Tibial artery (tissue), 4 donors: ENCODE measurements around the gene RASL12.
"Not testable (repeated sequence)": the region's sequence is repeated elsewhere in the genome, so short reads cannot be mapped to it uniquely, and the experiment has no call there.

Experiments used
- DNase-seq, 2 donors: peaks; one replicate each; pipeline ENCODE4 v3.0.0-alpha.2; 2019
- H3K27ac ChIP-seq, 2 donors: fragments of 200-600 bp; sonication (generic) in 1 of 2; 1 replicate in 1 of 2; 2 replicates in 1 of 2; pipeline ENCODE4 v1.5.1; 2018 to 2019; ENCODE audit warnings: mild to moderate bottlenecking in 1 of 2
- H3K27me3 ChIP-seq, 2 donors: fragments of 200-600 bp; sonication (generic) in 1 of 2; one replicate each; pipeline versions ENCODE4 v1.5.1 to v1.6.0; 2016 to 2019
- H3K36me3 ChIP-seq, 3 donors: fragments of 200-600 bp; sonication (generic) in 2 of 3; one replicate each; pipeline ENCODE4 v1.5.1; 2016 to 2019; ENCODE audit warnings: mild to moderate bottlenecking in 2 of 3
- H3K4me1 ChIP-seq, 4 donors: fragments of 200-600 bp; sonication (generic) in 2 of 4; 1 replicate in 3 of 4; 2 replicates in 1 of 4; pipeline ENCODE4 v1.5.1; 2016 to 2019
- H3K4me3 ChIP-seq, 2 donors: fragments of 200-600 bp; sonication (generic) in 1 of 2; 1 replicate in 1 of 2; 2 replicates in 1 of 2; pipeline ENCODE4 v1.5.1; 2018 to 2019; ENCODE audit warnings: mild to moderate bottlenecking in 2 of 2
- H3K9me3 ChIP-seq, 3 donors: fragments of 200-600 bp; sonication (generic) in 1 of 3; one replicate each; pipeline ENCODE4 v1.5.1; 2016 to 2019
- intact Hi-C: fragments of 100-400 bp; cut with DNase I; formaldehyde crosslinking; loops from one replicate; pipeline ENCODE4 v1.15.0; 2023; ENCODE audit warnings: low total_unique reads
- TF ChIP-seq, protein P1 (sequence below), 2 experiments: fragments of 200-600 bp in 1 of 2; fragments of 450-650 bp in 1 of 2; IDR thresholded peaks; one replicate each; pipeline ENCODE4 v1.5.1; 2017 to 2019; ENCODE audit warnings: antibody characterized with exemption in 2 of 2, mild to moderate bottlenecking in 1 of 2, moderate library complexity in 1 of 2

RASL12 gene

DNA sequence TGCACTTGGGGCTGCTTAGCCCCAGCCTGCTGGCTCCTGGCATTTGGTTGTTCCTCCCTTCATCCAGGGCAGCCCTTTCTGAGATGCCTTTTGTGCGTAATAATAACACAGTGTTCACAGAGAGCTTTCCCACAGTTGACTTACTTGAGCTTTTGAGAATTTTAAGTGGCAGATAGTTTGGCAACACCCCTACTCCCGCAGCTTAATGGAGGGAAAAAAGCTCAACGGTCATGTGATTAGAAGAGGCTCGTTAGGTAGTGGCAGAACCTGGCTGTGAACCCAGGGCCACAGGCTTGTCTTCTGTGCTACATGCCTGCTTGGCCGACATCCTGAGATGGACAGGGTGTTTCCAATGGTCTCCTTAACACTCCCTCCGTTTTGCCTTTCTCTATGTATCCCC is 13.5 kb upstream of the RASL12 start:
- H3K4me1 ChIP-seq, result peaks cover 4 to 96% (median 71%) of the 10 kb centered on the region in 4 donors
- TF ChIP-seq, protein P1, sequence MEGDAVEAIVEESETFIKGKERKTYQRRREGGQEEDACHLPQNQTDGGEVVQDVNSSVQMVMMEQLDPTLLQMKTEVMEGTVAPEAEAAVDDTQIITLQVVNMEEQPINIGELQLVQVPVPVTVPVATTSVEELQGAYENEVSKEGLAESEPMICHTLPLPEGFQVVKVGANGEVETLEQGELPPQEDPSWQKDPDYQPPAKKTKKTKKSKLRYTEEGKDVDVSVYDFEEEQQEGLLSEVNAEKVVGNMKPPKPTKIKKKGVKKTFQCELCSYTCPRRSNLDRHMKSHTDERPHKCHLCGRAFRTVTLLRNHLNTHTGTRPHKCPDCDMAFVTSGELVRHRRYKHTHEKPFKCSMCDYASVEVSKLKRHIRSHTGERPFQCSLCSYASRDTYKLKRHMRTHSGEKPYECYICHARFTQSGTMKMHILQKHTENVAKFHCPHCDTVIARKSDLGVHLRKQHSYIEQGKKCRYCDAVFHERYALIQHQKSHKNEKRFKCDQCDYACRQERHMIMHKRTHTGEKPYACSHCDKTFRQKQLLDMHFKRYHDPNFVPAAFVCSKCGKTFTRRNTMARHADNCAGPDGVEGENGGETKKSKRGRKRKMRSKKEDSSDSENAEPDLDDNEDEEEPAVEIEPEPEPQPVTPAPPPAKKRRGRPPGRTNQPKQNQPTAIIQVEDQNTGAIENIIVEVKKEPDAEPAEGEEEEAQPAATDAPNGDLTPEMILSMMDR (IDR thresholded peaks at IDR 0.05), result no peak
- H3K27ac ChIP-seq, result peak overlapping the region; percentile 95 to 96
- intact Hi-C loops, result no loop called here
- H3K27me3 ChIP-seq, result no peaks in the 10 kb centered on the region
- peak in 1 of 2 donors; percentile 65 for DNase-seq
- no peaks in the 10 kb centered on the region for H3K36me3 ChIP-seq
- H3K4me3 ChIP-seq, result no peak overlapping the region
- H3K9me3 ChIP-seq, result no peaks in the 10 kb centered on the region

DNA sequence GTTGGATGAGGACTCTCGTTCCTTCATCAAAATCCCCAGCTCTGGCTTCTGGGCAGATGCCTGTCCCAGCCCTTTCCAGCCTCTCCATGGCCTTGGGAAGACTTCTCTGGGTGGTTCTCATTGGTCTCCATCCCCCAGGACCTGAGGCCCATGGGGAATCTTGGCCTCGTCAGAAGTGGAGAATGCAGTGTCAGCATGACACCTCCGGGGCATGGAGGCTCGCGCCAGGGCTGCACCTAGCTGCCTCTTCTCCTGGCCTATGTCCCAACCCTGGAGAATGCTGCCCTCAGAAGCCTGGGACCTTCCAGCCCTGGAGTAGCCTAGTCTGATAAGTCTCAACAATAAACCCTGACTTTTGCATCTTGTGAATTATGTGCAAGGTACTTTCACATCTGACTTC is 11.8 kb upstream of the RASL12 start:
- DNase-seq, result no peak

DNA sequence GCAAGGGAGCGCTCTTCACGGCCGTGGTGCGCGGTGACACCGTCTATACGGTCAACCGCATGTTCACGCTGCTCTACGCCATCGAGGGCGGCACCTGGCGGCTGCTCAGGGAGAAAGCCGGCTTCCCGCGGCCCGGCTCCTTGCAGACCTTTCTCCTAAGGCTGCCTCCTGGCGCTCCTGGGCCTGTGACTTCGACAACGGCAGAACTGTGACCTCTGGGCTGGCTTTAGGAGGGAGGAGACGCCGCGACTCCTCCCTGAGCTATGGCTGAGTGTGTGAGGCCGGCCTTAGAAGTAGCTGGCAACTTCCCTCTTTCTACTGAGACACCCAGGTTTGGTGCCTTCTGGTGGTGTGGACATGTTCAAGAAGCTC is 10.2 kb upstream of the RASL12 start:
- H3K9me3 ChIP-seq, result no peaks in the 10 kb centered on the region
- intact Hi-C loops, result loop anchor here (2.0 kb wide), 1 partner anchor 25 kb away; no protein-coding TSS in a partner anchor
- H3K4me1 ChIP-seq, result peaks cover 4 to 78% (median 43%) of the 10 kb centered on the region in 4 donors
- TF ChIP-seq, protein P1 (IDR thresholded peaks at IDR 0.05), result peak; percentile 57 to 59
- H3K27ac ChIP-seq, result peak overlapping the region; percentile 75 to 95
- H3K27me3 ChIP-seq, result no peaks in the 10 kb centered on the region
- DNase-seq, result peak; percentile 57 to 88
- H3K36me3 ChIP-seq, result no peaks in the 10 kb centered on the region
- H3K4me3 ChIP-seq, result peak overlapping the region in 1 of 2 donors; percentile 0

More for the DNA sequence above, 11.8 kb upstream of the RASL12 start:
- Histone ChIP-seq H3K36me3 (no peaks in the 10 kb centered on the region), H3K4me1 (peaks cover 4 to 92% (median 57%) of the 10 kb centered on the region in 4 donors), H3K4me3 (no peak overlapping the region), H3K27me3 (no peaks in the 10 kb centered on the region), H3K9me3 (no peaks in the 10 kb centered on the region), H3K27ac (peak overlapping the region; percentile 95 to 96)
- intact Hi-C loops, result loop anchor here (2.0 kb wide), 1 partner anchor 27 kb away; no protein-coding TSS in a partner anchor
- TF ChIP-seq, protein P1 (IDR thresholded peaks at IDR 0.05), result no peak

DNA sequence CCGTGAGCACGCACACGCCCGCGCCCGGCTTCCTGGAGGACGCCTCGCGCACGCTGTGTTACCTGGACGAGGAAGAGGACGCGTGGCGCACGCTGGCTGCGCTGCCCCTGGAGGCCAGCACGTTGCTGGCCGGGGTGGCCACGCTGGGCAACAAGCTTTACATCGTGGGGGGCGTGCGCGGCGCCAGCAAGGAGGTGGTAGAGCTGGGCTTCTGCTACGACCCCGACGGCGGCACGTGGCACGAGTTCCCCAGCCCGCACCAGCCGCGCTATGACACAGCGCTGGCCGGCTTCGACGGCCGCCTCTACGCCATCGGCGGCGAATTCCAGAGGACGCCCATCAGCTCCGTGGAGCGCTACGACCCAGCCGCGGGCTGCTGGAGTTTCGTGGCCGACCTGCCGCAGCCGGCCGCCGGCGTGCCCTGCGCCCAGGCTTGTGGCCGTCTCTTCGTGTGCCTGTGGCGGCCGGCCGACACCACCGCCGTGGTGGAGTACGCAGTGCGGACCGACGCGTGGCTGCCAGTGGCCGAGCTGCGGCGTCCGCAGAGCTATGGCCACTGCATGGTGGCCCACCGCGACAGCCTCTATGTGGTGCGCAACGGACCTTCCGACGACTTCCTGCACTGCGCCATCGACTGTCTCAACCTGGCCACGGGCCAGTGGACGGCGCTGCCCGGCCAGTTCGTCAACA is 9.6 kb upstream of the RASL12 start:
- peak overlapping the region; percentile 75 to 95 for H3K27ac ChIP-seq
- H3K27me3 ChIP-seq, result no peaks in the 10 kb centered on the region
- TF ChIP-seq, protein P1 (IDR thresholded peaks at IDR 0.05), result no peak
- H3K36me3 ChIP-seq, result no peaks in the 10 kb centered on the region
- H3K9me3 ChIP-seq, result no peaks in the 10 kb centered on the region
- DNase-seq, result no peak
- intact Hi-C loops, result no loop called here
- peak overlapping the region in 1 of 2 donors; percentile 0 for H3K4me3 ChIP-seq
- peaks cover 4 to 76% (median 40%) of the 10 kb centered on the region in 4 donors for H3K4me1 ChIP-seq

DNA sequence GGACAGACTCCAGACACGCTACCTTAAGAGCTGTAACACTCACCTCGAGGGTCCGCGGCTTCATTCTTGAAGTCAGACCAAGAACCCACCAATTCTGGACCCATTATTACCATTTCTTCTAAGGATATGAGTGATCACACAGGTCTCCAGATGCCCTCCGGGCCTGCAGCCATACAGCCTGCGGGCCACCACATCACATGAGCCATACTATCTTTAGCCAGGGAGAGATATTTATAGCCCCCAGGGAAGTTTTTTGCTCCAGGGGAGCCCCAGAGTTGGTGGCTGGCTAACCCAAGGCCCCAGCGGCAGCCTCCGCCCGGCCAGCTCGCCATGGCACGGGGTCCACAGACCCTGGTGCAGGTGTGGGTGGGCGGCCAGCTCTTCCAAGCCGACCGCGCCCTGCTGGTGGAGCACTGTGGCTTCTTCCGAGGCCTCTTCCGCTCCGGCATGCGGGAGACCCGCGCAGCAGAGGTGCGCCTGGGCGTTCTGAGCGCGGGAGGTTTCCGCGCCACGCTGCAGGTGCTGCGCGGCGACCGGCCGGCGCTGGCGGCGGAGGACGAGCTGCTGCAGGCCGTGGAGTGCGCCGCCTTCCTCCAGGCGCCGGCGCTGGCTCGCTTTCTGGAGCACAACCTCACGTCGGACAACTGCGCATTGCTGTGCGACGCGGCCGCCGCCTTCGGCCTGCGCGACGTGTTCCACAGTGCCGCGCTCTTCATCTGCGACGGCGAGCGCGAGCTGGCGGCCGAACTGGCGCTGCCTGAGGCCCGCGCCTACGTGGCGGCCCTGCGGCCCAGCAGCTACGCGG is 8.9 kb upstream of the RASL12 start, which contains the start of gene KBTBD13:
Gene KBTBD13, plus strand, starts transcription at position 261 of the 805 bp plus-strand sequence. Its CDS starts 70 bp downstream, at position 331.
- H3K27ac ChIP-seq, result peak within 1 kb of the TSS; percentile 75 to 95
- peak in 1 of 2 donors; percentile 82 for DNase-seq
- no peaks in the 10 kb centered on the region for H3K9me3 ChIP-seq
- peaks cover 4 to 76% (median 40%) of the 10 kb centered on the region in 4 donors for H3K4me1 ChIP-seq
- no peaks in the 10 kb centered on the region for H3K36me3 ChIP-seq
- TF ChIP-seq, protein P1 (IDR thresholded peaks at IDR 0.05), result no peak
- H3K27me3 ChIP-seq, result no peaks in the 10 kb centered on the region
- intact Hi-C loops, result no loop called here
- peak within 1 kb of the TSS; percentile 19 to 31 for H3K4me3 ChIP-seq

DNA sequence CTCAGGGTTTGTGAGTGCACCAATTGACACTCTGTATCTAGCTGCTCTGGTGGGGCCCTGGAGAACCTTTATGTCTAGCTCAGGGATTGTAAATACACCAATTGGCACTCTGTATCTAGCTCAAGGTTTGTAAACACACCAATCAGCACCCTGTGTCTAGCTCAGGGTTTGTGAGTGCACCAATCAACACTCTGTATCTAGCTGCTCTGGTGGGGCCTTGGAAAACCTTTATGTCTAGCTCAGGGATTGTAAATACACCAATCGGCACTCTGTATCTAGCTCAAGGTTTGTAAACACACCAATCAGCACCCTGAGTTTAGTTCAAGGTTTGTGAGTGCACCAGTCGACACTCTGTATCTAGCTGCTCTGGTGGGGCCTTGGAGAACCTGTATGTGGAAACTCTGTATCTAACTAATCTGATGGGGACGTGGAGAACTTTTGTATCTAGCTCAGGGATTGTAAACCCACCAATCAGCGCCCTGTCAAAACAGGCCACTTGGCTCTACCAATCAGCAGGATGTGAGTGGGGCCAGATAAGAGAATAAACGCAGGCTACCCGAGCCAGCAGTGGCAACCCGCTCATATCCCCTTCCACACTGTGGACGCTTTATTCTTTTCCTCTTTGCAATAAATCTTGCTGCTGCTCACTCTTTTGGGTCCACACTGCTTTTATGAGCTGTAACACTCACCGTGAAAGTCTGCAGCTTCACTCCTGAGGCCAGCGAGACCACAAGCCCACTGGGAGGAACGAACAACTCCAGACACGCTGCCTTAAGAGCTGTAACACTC is 8.0 kb upstream of the RASL12 start:
- Histone ChIP-seq H3K4me3 (peak overlapping the region; percentile 19 to 31), H3K4me1 (peaks cover 4 to 76% (median 41%) of the 10 kb centered on the region in 4 donors), H3K27ac (peak overlapping the region; percentile 75 to 95)
- DNase-seq, intact Hi-C loops, H3K36me3 ChIP-seq, H3K27me3 ChIP-seq, H3K9me3 ChIP-seq: not testable (repeated sequence)

DNA sequence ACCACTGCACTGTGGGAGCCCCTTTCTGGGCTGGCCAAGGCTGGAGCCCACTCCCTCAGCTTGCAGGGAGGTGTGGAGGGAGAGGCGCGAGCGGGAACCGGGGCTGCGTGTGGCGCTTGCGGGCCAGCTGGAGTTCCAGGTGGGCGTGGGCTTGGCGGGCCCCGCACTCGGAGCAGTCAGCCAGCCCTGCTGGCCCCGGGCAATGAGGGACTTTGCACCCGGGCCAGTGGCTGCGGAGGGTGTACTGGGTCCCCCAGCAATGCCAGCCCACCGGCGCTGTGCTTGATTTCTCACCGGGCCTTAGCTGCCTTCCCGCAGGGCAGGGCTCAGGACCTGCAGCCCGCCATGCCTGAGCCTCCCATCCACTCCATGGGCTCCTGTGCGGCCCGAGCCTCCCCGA is 7.2 kb upstream of the RASL12 start:
- H3K9me3 ChIP-seq, H3K36me3 ChIP-seq, H3K4me3 ChIP-seq, DNase-seq, intact Hi-C loops, H3K27me3 ChIP-seq: not testable (repeated sequence)
- Histone ChIP-seq H3K4me1 (peaks cover 4 to 79% (median 50%) of the 10 kb centered on the region in 4 donors), H3K27ac (peak overlapping the region; percentile 75 to 95)
